Activated naive CD8-positive, alpha-beta T cell treated with anti-CD3 and anti-CD28 coated beads, Interleukin-2, amount 10 ng/mL, durations not matched to agents 7 days and 5 days (primary cell): ENCODE data around the gene ELANE. TPM values are rescaled to one million over a fixed set of nuclear protein-coding genes. Genes with fewer than 3 reads are reported as not detected.

Source experiments
- ATAC-seq: fragments of 150-1000 bp; cut with Tn5 transposase; one replicate; pipeline ENCODE4 v1.10.0; 2021; ENCODE audit warnings: low read depth, moderate library complexity
- POLR2A ChIA-PET: fragments of 350-600 bp; sonication (Branson Sonifier 250); formaldehyde crosslinking; loops from one replicate; lab custom pipeline; 2021; ENCODE audit warnings: antibody characterized with exemption; lab: Charles Lee
- DNase-seq: peaks from one replicate; pipeline ENCODE4 v3.0.0; 2021
- H3K27ac Mint-ChIP-seq: one replicate; pipeline ENCODE4 v1.8.0; 2022; ENCODE audit warnings: mild to moderate bottlenecking, mixed read lengths
- H3K27me3 Mint-ChIP-seq: one replicate; pipeline ENCODE4 v1.8.0; 2022; ENCODE audit warnings: mild to moderate bottlenecking, moderate library complexity, mixed read lengths
- H3K36me3 Mint-ChIP-seq: one replicate; pipeline ENCODE4 v1.8.0; 2021; ENCODE audit warnings: mild to moderate bottlenecking, mixed read lengths
- H3K4me1 Mint-ChIP-seq: one replicate; pipeline ENCODE4 v1.8.0; 2021; ENCODE audit warnings: mixed read lengths
- H3K4me3 Mint-ChIP-seq: one replicate; pipeline ENCODE4 v1.8.0; 2022; ENCODE audit warnings: mild to moderate bottlenecking, moderate library complexity, mixed read lengths
- H3K9me3 Mint-ChIP-seq: one replicate; pipeline ENCODE4 v1.8.0; 2021; ENCODE audit warnings: mixed read lengths
- total RNA-seq, 2 experiments: library from RNA; stranded (reverse); gene quantifications; one replicate each; pipeline ENCODE4 v1.2.3, GENCODE V29; 2021

The ELANE gene
- total RNA-seq, 2 experiments from 2014 or later = not detected

DNA sequence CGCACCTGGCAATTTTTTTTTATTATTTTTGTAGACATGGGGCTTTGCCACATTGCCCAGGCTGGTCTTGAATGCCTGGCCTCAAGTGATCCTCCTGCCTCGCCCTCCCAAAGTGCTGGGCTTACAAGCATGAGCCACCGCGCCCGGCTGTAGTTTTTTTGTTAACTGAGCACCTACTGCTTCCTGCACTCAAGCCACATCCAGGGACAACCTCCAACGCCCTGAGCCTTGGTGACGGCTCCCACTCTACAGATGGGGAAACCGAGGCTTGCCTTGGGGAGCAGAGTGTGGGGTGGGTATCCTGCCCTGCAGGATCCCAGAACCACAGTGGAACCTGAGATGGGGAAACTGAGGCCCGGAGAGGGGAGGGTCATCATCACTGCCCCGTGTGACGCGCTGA is 3.0 kb downstream of the ELANE start:
- no peaks in the 10 kb centered on the region for H3K9me3 Mint-ChIP-seq
- peaks cover 31% of the 10 kb centered on the region for H3K27me3 Mint-ChIP-seq
- H3K4me3 Mint-ChIP-seq = no peak overlapping the region
- no peak for DNase-seq
- no peaks in the 10 kb centered on the region for H3K4me1 Mint-ChIP-seq
- no peaks in the 10 kb centered on the region for H3K36me3 Mint-ChIP-seq
- H3K27ac Mint-ChIP-seq = no peak overlapping the region
- no peak for ATAC-seq
- POLR2A ChIA-PET = no interaction called here

DNA sequence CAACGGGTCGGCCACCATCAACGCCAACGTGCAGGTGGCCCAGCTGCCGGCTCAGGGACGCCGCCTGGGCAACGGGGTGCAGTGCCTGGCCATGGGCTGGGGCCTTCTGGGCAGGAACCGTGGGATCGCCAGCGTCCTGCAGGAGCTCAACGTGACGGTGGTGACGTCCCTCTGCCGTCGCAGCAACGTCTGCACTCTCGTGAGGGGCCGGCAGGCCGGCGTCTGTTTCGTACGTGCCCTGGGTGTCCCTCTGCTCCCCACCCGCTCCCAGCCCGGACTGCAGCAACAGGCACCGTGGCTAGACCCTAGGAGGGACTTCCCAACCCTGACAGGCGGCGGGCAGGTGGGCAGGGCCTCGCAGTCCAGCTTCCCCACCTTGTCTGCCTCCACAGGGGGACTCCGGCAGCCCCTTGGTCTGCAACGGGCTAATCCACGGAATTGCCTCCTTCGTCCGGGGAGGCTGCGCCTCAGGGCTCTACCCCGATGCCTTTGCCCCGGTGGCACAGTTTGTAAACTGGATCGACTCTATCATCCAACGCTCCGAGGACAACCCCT is 3.5 kb downstream of the ELANE start:
- H3K27me3 Mint-ChIP-seq = peaks cover 31% of the 10 kb centered on the region
- no peak overlapping the region for H3K4me3 Mint-ChIP-seq
- no peaks in the 10 kb centered on the region for H3K36me3 Mint-ChIP-seq

DNA sequence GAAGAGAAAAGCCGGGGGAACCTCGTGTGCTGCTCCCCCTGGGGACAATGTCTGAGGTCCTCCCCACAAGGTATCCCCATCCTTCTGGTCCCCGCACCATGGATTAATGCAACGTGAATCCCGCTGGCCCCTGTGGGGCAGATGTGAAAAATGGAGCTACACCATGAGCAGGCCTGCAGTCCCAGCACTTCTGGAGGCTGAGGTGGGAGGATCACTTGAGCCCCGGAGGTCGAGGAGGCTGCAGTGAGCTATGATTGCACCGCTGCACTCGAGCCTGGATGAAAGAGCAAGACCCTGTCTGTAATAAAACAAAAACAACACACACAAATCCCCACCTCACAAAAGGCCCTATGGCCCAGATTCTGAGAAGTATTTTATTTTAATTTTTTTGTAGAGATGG is 6.2 kb downstream of the ELANE start:
- DNase-seq (no peak), ATAC-seq (no peak)
- peaks cover 6% of the 10 kb centered on the region for H3K4me1 Mint-ChIP-seq
- H3K36me3 Mint-ChIP-seq = no peaks in the 10 kb centered on the region
- H3K9me3 Mint-ChIP-seq = no peaks in the 10 kb centered on the region
- no peak overlapping the region for H3K27ac Mint-ChIP-seq
- POLR2A ChIA-PET = interaction anchor here (0.7 to 1.6 kb wide), 3 partner anchors 50 to 305 kb away, joined by 4 to 5 read pairs (median 4); no protein-coding TSS in a partner anchor
- no peak overlapping the region for H3K4me3 Mint-ChIP-seq
- peaks cover 22% of the 10 kb centered on the region for H3K27me3 Mint-ChIP-seq

More for the DNA sequence above, 3.5 kb downstream of the ELANE start:
- ATAC-seq = no peak
- Mint-ChIP-seq H3K4me1 (no peaks in the 10 kb centered on the region), H3K9me3 (no peaks in the 10 kb centered on the region), H3K27ac (no peak overlapping the region)
- POLR2A ChIA-PET = no interaction called here
- DNase-seq = no peak

DNA sequence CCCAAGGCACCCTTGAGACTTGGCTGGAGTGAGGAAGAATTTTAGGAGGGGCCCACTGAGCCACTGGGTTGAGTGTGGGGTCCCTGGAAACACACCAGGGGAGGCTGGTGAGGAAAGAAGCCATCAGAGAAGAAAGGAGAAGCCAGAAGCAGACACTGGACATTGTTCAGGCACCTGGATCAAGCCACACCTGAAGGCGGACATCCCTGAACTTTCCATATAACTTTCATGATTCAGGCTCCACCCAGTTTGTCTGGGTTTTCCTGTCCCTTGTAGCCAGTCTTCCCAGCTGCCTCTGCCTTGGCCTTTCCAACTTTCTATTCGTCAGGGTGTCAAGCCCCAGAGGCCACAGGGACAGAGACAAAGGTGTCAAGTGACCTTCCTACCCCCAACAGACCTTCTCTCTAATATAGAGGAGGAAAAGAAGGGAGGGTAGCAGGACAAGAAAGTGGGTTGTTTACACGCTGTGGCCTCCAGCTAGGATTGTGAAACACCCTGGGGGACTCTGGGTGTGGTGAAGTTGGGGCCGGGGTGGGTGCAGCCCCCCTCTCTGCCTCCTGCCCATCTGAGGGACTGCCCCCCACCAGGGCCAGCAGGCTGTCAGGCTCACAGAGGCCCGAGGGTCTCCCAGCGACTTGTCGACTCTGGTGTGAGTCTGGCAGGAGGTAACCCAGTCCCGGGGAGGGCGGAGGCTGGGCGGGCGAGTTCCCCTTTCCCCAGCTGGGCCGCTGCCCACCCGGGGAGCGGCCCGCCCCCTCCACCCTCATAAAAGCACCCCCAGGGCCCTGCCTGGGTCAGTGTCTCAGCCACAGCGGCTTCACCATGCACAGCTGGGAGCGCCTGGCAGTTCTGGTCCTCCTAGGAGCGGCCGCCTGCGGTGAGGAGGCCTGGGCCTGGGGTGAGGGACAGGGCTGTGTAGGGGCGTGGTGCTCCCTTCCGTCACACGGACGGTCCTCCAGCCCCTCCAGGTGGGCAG is 7.1 kb downstream of the ELANE start, which contains the start of gene CFD:
TSS of gene CFD (plus strand) at position 797 of the 976 bp plus-strand sequence. CDS start at position 823, 26 bp downstream.
- Mint-ChIP-seq H3K27ac (no peak within 1 kb of the TSS), H3K9me3 (no peaks in the 10 kb centered on the region), H3K36me3 (no peaks in the 10 kb centered on the region), H3K27me3 (peaks cover 20% of the 10 kb centered on the region), H3K4me1 (peaks cover 11% of the 10 kb centered on the region), H3K4me3 (no peak within 1 kb of the TSS)
- ATAC-seq (no peak), DNase-seq (no peak)
- POLR2A ChIA-PET = interaction anchor here (1.6 kb wide), 1 partner anchor 126 kb away, joined by 4 read pairs; no protein-coding TSS in a partner anchor

DNA sequence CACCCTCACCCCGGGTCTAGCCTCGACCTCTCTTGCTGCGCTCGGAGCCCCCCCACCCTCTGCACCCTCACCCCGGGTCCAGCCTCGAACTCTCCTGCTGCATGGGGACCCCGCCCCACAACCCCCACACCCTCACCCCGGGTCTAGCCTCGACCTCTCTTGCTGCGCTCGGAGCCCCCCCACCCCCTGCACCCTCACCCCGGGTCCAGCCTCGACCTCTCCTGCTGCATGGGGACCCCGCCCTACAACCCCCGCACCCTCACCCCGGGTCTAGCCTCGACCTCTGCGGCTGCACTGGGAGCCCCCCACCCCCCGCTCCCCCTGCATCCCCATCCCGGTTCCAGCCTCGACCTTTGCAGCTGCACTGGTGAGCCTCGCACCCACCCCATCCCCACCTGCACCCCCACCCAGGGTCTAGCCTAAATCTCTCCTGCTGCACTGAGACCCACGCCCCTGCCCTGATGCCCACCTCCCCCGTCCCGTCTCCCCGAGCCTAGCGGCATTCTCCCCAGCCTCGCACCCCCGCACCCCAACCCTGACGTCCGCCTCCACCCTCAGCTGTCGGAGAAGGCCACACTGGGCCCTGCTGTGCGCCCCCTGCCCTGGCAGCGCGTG is 9.1 kb downstream of the ELANE start:
- ATAC-seq (no peak), DNase-seq (no peak)
- Mint-ChIP-seq H3K27ac (no peak overlapping the region), H3K36me3 (no peaks in the 10 kb centered on the region), H3K9me3 (no peaks in the 10 kb centered on the region), H3K4me3 (no peak overlapping the region), H3K27me3 (peaks cover 20% of the 10 kb centered on the region), H3K4me1 (peaks cover 11% of the 10 kb centered on the region)
- POLR2A ChIA-PET = interaction anchor here (1.0 to 3.0 kb wide), 2 partner anchors 32 to 123 kb away, joined by 3 to 13 read pairs; partner anchors contain the start of genes RNU6-9 and WDR18

DNA sequence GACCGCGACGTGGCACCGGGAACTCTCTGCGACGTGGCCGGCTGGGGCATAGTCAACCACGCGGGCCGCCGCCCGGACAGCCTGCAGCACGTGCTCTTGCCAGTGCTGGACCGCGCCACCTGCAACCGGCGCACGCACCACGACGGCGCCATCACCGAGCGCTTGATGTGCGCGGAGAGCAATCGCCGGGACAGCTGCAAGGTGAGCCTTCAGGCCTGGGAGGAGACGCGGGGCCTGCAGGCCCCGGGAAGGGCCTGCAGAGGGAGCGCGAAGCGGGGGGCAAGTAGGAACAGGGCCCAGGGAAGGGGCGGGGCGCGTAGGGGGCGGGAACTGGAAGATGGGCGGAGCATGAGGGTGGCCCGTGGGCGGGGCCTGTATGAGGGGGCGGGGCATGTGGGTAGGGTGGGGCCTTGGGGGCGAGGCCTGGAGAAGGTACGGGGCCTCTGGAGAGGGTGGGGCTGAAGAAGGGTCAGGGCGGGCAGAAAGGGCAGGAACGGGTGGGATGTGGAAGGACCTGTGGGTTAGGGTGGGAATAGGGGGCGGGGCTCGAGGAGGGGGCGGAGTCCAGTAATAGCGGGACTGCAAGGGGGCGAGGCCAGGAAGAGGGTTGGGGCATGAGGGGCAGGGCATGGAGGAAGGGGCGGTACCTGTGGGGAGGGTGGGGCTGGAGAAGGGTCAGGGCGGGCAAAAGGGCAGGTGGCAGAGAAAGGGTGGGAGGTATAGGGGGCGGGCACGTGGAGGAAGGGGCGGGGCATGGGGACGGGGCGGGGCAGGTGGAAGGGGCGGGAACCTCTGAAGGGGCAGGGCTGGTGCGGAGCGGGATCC is 9.9 kb downstream of the ELANE start:
- Mint-ChIP-seq H3K27ac (no peak overlapping the region), H3K9me3 (no peaks in the 10 kb centered on the region), H3K27me3 (peaks cover 20% of the 10 kb centered on the region), H3K36me3 (no peaks in the 10 kb centered on the region), H3K4me1 (peaks cover 11% of the 10 kb centered on the region), H3K4me3 (peak overlapping the region; percentile 74)
- peak; percentile 23 for ATAC-seq
- POLR2A ChIA-PET = interaction anchor here (2.1 to 3.3 kb wide), 4 partner anchors 10 to 122 kb away, joined by 9 to 26 read pairs (median 20); partner anchors contain the start of gene WDR18
- DNase-seq = peak; percentile 81

DNA sequence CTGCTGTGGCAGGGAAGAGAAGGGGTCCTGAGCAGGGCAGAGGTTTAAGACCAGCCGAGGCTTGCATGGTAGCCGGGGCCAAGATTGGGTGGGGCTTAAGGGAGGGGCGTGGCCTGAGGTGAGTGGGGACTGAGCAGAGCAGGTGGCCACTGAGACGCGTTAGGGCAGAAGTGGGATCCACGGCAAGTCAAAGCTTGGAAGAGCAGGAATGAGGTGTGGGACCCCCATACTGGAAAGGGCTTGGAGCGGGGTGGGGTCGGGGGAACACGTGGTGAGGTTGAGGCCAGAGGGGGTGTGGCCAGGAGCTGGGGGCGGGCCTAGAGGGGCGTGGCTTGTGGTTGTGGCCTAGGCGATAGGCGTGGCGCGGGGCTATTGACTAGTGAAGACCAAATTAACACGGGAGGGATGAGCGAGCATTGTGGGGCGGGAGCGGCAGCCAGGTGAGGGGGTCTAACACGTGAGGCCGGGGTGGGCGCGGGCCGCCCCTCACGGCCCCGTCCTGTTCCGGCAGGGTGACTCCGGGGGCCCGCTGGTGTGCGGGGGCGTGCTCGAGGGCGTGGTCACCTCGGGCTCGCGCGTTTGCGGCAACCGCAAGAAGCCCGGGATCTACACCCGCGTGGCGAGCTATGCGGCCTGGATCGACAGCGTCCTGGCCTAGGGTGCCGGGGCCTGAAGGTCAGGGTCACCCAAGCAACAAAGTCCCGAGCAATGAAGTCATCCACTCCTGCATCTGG is 10.6 kb downstream of the ELANE start:
- ATAC-seq = peak; percentile 34
- H3K4me1 Mint-ChIP-seq = peaks cover 11% of the 10 kb centered on the region
- POLR2A ChIA-PET = interaction anchor here (0.7 to 3.3 kb wide), 9 partner anchors 9 to 135 kb away, joined by 3 to 26 read pairs (median 6); partner anchors contain the start of genes MED16, R3HDM4, RNU6-9 and WDR18
- peak; percentile 86 for DNase-seq
- H3K27ac Mint-ChIP-seq = peak overlapping the region; percentile 72
- peaks cover 3% of the 10 kb centered on the region for H3K36me3 Mint-ChIP-seq
- no peaks in the 10 kb centered on the region for H3K9me3 Mint-ChIP-seq
- peak overlapping the region; percentile 74 for H3K4me3 Mint-ChIP-seq
- peaks cover 16% of the 10 kb centered on the region for H3K27me3 Mint-ChIP-seq

DNA sequence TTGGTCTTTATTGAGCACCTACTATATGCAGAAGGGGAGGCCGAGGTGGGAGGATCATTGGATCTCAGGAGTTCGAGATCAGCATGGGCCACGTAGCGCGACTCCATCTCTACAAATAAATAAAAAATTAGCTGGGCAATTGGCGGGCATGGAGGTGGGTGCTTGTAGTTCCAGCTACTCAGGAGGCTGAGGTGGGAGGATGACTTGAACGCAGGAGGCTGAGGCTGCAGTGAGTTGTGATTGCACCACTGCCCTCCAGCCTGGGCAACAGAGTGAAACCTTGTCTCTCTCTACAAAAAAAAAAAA is 11.2 kb downstream of the ELANE start:
- no peaks in the 10 kb centered on the region for H3K9me3 Mint-ChIP-seq
- H3K4me3 Mint-ChIP-seq = peak overlapping the region; percentile 74
- no peak for ATAC-seq
- peak overlapping the region; percentile 71 for H3K27ac Mint-ChIP-seq
- peaks cover 11% of the 10 kb centered on the region for H3K27me3 Mint-ChIP-seq
- peaks cover 11% of the 10 kb centered on the region for H3K4me1 Mint-ChIP-seq
- DNase-seq = no peak
- POLR2A ChIA-PET = interaction anchor here (0.6 to 3.3 kb wide), 12 partner anchors 9 to 224 kb away, joined by 3 to 26 read pairs (median 4); partner anchors contain the start of genes MED16, R3HDM4, RNU6-9 and WDR18
- peaks cover 3% of the 10 kb centered on the region for H3K36me3 Mint-ChIP-seq

DNA sequence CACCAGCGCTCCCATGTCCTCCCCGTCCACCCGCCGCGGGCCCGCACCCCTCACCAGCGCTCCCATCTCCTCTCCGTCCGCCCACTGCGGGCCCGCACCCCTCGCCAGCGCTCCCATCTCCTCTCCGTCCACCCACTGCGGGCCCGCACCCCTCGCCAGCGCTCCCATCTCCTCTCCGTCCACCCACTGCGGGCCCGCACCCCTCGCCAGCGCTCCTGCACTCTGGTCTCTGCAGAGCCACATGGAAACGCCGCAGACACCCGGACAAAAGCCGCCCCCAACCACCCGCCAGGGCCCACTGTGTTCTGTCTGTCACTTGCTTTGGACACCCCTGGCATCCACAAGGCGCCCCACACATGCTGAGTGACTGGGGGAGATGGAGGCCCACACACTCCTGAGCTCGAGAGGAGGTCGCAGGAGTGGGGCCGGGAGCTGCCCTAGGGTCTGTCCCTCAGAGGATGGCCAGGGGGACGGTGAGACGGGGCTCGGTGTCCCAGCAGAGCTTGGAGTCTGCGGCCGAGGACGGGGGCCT is 14.7 kb downstream of the ELANE start:
- POLR2A ChIA-PET = interaction anchor here (1.6 kb wide), 2 partner anchors 40 to 42 kb away, joined by 5 read pairs; no protein-coding TSS in a partner anchor
- peaks cover 12% of the 10 kb centered on the region for H3K36me3 Mint-ChIP-seq
- no peak for DNase-seq
- H3K4me3 Mint-ChIP-seq = no peak overlapping the region
- no peak for ATAC-seq
- H3K9me3 Mint-ChIP-seq = no peaks in the 10 kb centered on the region
- H3K27ac Mint-ChIP-seq = no peak overlapping the region
- H3K27me3 Mint-ChIP-seq = no peaks in the 10 kb centered on the region
- H3K4me1 Mint-ChIP-seq = peaks cover 13% of the 10 kb centered on the region

DNA sequence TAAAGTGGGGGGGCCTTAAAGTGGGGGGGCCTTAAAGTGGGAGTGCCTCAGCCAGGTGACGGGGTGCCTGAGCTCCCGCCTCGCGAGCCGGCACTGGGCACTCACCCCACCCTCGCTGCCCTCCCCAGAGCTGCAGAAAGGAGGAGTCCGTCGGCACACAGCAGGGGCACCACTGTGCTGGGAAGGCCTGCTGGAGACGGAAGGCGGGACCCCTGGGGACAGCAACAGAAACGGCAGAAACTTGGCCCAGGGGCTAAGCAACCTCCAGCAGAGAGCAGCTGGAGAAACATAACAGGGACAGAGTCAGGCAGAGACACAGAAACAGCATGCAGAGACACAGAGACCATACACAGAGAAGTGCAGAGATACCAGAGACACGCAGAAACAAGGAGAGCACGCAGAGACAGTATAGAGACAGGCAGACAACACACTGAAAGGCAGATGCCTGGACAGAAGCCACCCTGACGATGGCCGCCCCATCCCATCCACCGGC is 15.2 kb downstream of the ELANE start:
- Mint-ChIP-seq H3K4me3 (no peak overlapping the region), H3K9me3 (no peaks in the 10 kb centered on the region), H3K27me3 (no peaks in the 10 kb centered on the region), H3K4me1 (peaks cover 15% of the 10 kb centered on the region), H3K27ac (no peak overlapping the region), H3K36me3 (peaks cover 12% of the 10 kb centered on the region)
- DNase-seq (no peak), ATAC-seq (no peak)
- POLR2A ChIA-PET = no interaction called here

DNA sequence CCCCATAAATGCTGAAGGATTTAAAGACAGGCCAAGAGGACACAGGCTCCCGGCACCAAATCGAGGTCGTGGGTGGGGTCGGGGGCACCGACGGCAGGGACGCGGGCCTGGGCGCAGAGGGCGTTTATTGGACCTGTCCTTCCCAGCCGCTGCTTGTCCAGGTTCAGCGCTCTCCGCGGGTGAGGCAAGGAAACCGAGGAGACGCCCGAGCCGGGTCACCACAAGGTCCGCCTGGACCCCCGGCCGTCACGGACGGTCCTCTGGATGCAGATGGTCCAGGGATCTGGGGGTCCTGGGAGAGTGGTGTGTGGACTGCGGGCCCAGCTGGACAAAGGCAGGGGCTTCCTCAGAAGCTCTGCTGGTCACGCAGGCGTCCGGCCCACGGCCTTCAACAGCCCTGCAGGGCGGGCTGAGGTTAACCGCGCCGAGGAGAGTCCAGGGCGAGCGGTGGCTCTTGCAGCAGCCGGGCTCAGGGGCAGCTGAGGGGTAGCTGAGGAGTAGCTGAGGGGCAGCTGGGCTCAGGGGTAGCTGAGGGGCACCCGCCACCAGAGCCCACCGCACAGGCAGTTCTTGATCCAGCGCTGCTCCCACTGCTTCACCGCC is 15.9 kb downstream of the ELANE start:
- H3K4me3 Mint-ChIP-seq = no peak overlapping the region
- ATAC-seq (no peak), DNase-seq (no peak)
- H3K27me3 Mint-ChIP-seq = no peaks in the 10 kb centered on the region
- H3K36me3 Mint-ChIP-seq = peaks cover 12% of the 10 kb centered on the region
- H3K27ac Mint-ChIP-seq = no peak overlapping the region
- no peaks in the 10 kb centered on the region for H3K9me3 Mint-ChIP-seq
- POLR2A ChIA-PET = no interaction called here
- H3K4me1 Mint-ChIP-seq = peaks cover 14% of the 10 kb centered on the region
